HepG2 (cell line): ENCODE results near the gene FNDC3A. TPM values are rescaled to one million over a fixed set of nuclear protein-coding genes. Genes with fewer than 3 reads are reported as not detected.

Experiments used
- ATAC-seq: fragments of 200-7000 bp; cut with Tn5 transposase; 3 replicates; pipeline ENCODE4 v1.9.1; 2020; ENCODE audit warnings: mild to moderate bottlenecking, moderate library complexity
- BruUV-seq: library from RNA; stranded (reverse); fragments of 400-500 nt; replicated peaks from 2 replicates; lab custom pipeline; 2021; lab: Mats Ljungman, UMichigan
- CTCF ChIA-PET: fragments of 300-600 bp; formaldehyde crosslinking; extraction: SDS; loops from one replicate; lab custom pipeline; 2021; ENCODE audit warnings: low total read pairs, inconsistent platforms, low intra/inter-chr PET ratio; lab: Yijun Ruan, JAX
- POLR2A ChIA-PET: fragments of 350-600 bp; sonication (Branson Sonifier 250); formaldehyde crosslinking; loops from one replicate; lab custom pipeline; 2020; ENCODE audit warnings: antibody characterized with exemption, inconsistent platforms; lab: Yijun Ruan, JAX
- DNase-seq: peaks from one replicate; pipeline ENCODE4 v3.0.0-alpha.2; 2015; ENCODE audit warnings: low spot score
- FAIRE-seq: peaks from 3 replicates; lab custom pipeline; 2011; peaks lifted over from hg19 to GRCh38; lab: Jason Lieb, UNC
- H2AFZ ChIP-seq: one replicate; pipeline ENCODE4 v1.6.1; 2011; ENCODE audit warnings: low read length, inconsistent platforms
- H3K27ac ChIP-seq: fragments of 300-600 bp; 3 replicates; pipeline ENCODE4 v1.8.0; 2011; ENCODE audit warnings: mixed run types, mild to moderate bottlenecking, mixed read lengths, low read length, inconsistent platforms; ENCODE audit not compliant: insufficient read depth; ENCODE audit errors: extremely low read length
- H3K27me3 ChIP-seq, 2 experiments: fragments of 200-600 bp in 1 of 2; 2 replicates in 1 of 2; 3 replicates in 1 of 2; pipeline versions ENCODE4 v1.6.0 to v1.8.0; 2011; ENCODE audit warnings: low read length in 2 of 2, mild to moderate bottlenecking in 2 of 2, moderate library complexity in 2 of 2, inconsistent platforms in 1 of 2; ENCODE audit not compliant: insufficient read depth in 2 of 2, control insufficient read depth in 1 of 2
- H3K36me3 ChIP-seq, 2 experiments: fragments of 200-600 bp in 1 of 2; replicated peaks in 1 of 2; 2 replicates in 1 of 2; 3 replicates in 1 of 2; pipeline versions ENCODE4 v1.5.1 to v1.8.0; 2011; ENCODE audit warnings: low read length in 2 of 2, inconsistent platforms in 1 of 2; ENCODE audit not compliant: insufficient read depth in 2 of 2, control insufficient read depth in 1 of 2
- H3K4me1 ChIP-seq: 2 replicates; pipeline ENCODE4 v1.5.1; 2012; ENCODE audit warnings: low read length, inconsistent platforms; ENCODE audit not compliant: insufficient read depth
- H3K4me2 ChIP-seq: 2 replicates; pipeline ENCODE4 v1.6.0; 2011; ENCODE audit warnings: low read depth, low read length, inconsistent platforms
- H3K4me3 ChIP-seq, 3 experiments: fragments of 200-600 bp in 1 of 3; sonication (generic), shearing (Covaris generic) in 1 of 3; replicated peaks in 1 of 3; 2 replicates each; pipeline ENCODE4 v1.5.1; 2011 to 2016; ENCODE audit warnings: low read length in 3 of 3, inconsistent platforms in 2 of 3, low read depth in 2 of 3, mild to moderate bottlenecking in 2 of 3, control low read depth in 1 of 3, mixed read lengths in 1 of 3; ENCODE audit not compliant: insufficient read depth in 1 of 3
- H3K79me2 ChIP-seq: one replicate; pipeline ENCODE4 v1.6.1; 2011; ENCODE audit warnings: low read length, inconsistent platforms; ENCODE audit not compliant: insufficient read depth
- H3K9ac ChIP-seq: 2 replicates; pipeline ENCODE4 v1.6.0; 2011; ENCODE audit warnings: mild to moderate bottlenecking, low read depth, low read length, inconsistent platforms; ENCODE audit not compliant: insufficient read depth
- H3K9me3 ChIP-seq: 2 replicates; pipeline ENCODE4 v1.5.1; 2012; ENCODE audit warnings: mild to moderate bottlenecking, low read length
- H4K20me1 ChIP-seq: 2 replicates; pipeline ENCODE4 v1.6.0; 2011; ENCODE audit warnings: inconsistent platforms, mild to moderate bottlenecking, low read length, moderate library complexity; ENCODE audit not compliant: insufficient read depth
- DPF2 ChIP-seq: sonication (generic); formaldehyde crosslinking; IDR thresholded peaks from 2 replicates; pipeline ENCODE4 v1.4.0; 2020; ENCODE audit warnings: mild to moderate bottlenecking, low read depth, missing genetic modification reagents, borderline replicate concordance
- GTF3A ChIP-seq: sonication (generic); formaldehyde crosslinking; conservative IDR thresholded peaks from 2 replicates; pipeline ENCODE4 v1.4.0; 2020; ENCODE audit warnings: mild to moderate bottlenecking, missing genetic modification reagents
- HNRNPL ChIP-seq: fragments of 200-400 bp; formaldehyde crosslinking; IDR thresholded peaks from 2 replicates; pipeline ENCODE4 v1.6.1; 2017; ENCODE audit warnings: mild to moderate bottlenecking, low read depth, low read length
- PHF8 ChIP-seq: sonication (generic); formaldehyde crosslinking; IDR thresholded peaks from 2 replicates; pipeline ENCODE4 v1.5.0; 2020; ENCODE audit warnings: missing genetic modification reagents
- ZKSCAN5 ChIP-seq: sonication (generic); formaldehyde crosslinking; IDR thresholded peaks from 2 replicates; pipeline ENCODE4 v1.5.1; 2020; ENCODE audit warnings: mild to moderate bottlenecking, missing genetic modification reagents
- ZNF121 ChIP-seq: sonication (generic); formaldehyde crosslinking; IDR thresholded peaks from 2 replicates; pipeline ENCODE4 v1.5.0; 2020; ENCODE audit warnings: mild to moderate bottlenecking, missing genetic modification reagents
- WGBS: methylation state at CpG from one replicate; pipeline ENCODE4 v1.1.6; 2017; ENCODE audit warnings: low lambda C conversion rate; 5-methylcytosine and 5-hydroxymethylcytosine counted together
- in situ Hi-C: cut with HindIII; loops from 2 replicates; pipeline ENCODE4 v1.10.0; 2017; ENCODE audit warnings: low pct_unique_long_range_greater_than_20kb; ENCODE audit not compliant: extremely low pct_ligation_motif_present
- intact Hi-C: fragments of 100-400 bp; cut with micrococcal nuclease; formaldehyde crosslinking; loops from one replicate; pipeline ENCODE4 v1.10.0; 2022; ENCODE audit not compliant: unreplicated experiment
- polyA plus RNA-seq, 8 experiments: library from polyadenylated mRNA; depleted of rRNA in 3 of 8; stranded (reverse) in 7 of 8; unstranded in 1 of 8; fragments of >200 nt; fragmentation: Illumina TruSeq in 4 of 8; extraction: Trizol in 4 of 8; gene quantifications; 2 replicates each; pipeline versions ENCODE4 v1.2.1 to v1.2.3, GENCODE V29; 2011 to 2016; ENCODE audit warnings: low read depth in 4 of 8, missing spikeins in 1 of 8, mixed read lengths in 1 of 8; ENCODE audit not compliant: insufficient read depth in 1 of 8
- total RNA-seq, 5 experiments: library from RNA; depleted of rRNA; stranded (reverse); fragments of >200 nt; fragmentation: Illumina TruSeq; extraction: Trizol; gene quantifications; 2 replicates each; pipeline ENCODE4 v1.2.3, GENCODE V29; 2016; ENCODE audit warnings: low read depth in 1 of 5
- TF ChIP-seq, protein P1 (sequence below), 2 experiments: fragments of 450-650 bp in 1 of 2; sonication (generic) in 1 of 2; formaldehyde crosslinking in 1 of 2; IDR thresholded peaks; 2 replicates each; pipeline versions ENCODE4 v1.6.1 to v1.8.0; 2016 to 2022; ENCODE audit warnings: antibody characterized with exemption in 1 of 2, mild to moderate bottlenecking in 1 of 2, missing genetic modification reagents in 1 of 2
- TF ChIP-seq, protein P2 (sequence below): IDR thresholded peaks from 2 replicates; pipeline ENCODE4 v1.4.0; 2020; ENCODE audit warnings: mild to moderate bottlenecking, missing genetic modification reagents
- TF ChIP-seq, protein P3 (sequence below): sonication (generic); formaldehyde crosslinking; IDR thresholded peaks from 2 replicates; pipeline ENCODE4 v1.8.0; 2022; ENCODE audit warnings: missing genetic modification reagents, mild to moderate bottlenecking, inconsistent platforms, borderline replicate concordance

The FNDC3A gene
- total and polyA plus RNA-seq, 2 of the 13 experiments (the other 11 are each of a cell fraction or from before 2014, with no cell fraction given), result 36.7 to 39.3 TPM

DNA sequence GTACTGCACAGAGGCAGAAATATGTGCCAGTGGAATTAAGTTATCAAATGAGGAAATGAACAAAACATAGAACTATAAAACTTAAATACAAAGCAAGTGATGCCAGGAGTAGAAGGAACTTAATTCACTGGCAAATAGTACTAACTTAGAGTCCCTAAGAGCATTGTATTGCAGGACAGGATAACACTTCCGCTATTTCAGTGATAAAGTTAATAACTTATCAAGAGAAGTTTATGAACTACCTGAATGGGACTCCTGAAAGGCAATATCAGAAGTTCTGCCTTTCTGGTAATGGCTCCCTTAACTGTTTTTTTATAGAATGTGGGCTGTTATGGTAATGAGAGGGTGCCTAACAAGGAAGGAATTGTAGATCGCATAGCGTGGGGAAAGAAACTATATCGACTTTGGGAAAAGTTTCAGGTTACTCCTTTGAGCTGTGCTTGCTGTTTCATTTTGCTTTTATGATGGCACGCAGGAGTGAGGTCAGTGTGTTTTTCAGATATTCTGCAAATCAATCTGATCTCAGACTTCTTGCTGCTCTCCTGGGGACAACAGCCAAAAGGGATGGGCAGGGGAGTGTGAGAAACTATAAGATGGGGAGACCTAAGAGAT, 149.1 kb downstream of the FNDC3A start:
- 98% methylated on average over 5 of the region's 5 CpGs for WGBS
- Histone ChIP-seq H3K4me2 (no peak overlapping the region), H3K4me3 (no peak overlapping the region), H3K9me3 (no peaks in the 10 kb centered on the region), H3K27ac (no peak overlapping the region), H3K36me3 (peaks cover 2 to 12% of the 10 kb centered on the region in 2 experiments; a peak in 3 of 5 replicates), H4K20me1 (no peaks in the 10 kb centered on the region), H2AFZ (no peak overlapping the region), H3K9ac (no peak overlapping the region), H3K79me2 (peaks cover 12% of the 10 kb centered on the region), H3K27me3 (no peaks in the 10 kb centered on the region), H3K4me1 (peaks cover 15% of the 10 kb centered on the region)
- DNase-seq (no peak), FAIRE-seq (no peak), ATAC-seq (no peak)
- TF ChIP-seq ZNF121 (CRISPR knock-in tag) (no peak), GTF3A (CRISPR knock-in tag) (no peak), HNRNPL (no peak), PHF8 (CRISPR knock-in tag) (no peak), DPF2 (CRISPR knock-in tag) (no peak), ZKSCAN5 (CRISPR knock-in tag) (no peak)
- TF ChIP-seq, protein P1, sequence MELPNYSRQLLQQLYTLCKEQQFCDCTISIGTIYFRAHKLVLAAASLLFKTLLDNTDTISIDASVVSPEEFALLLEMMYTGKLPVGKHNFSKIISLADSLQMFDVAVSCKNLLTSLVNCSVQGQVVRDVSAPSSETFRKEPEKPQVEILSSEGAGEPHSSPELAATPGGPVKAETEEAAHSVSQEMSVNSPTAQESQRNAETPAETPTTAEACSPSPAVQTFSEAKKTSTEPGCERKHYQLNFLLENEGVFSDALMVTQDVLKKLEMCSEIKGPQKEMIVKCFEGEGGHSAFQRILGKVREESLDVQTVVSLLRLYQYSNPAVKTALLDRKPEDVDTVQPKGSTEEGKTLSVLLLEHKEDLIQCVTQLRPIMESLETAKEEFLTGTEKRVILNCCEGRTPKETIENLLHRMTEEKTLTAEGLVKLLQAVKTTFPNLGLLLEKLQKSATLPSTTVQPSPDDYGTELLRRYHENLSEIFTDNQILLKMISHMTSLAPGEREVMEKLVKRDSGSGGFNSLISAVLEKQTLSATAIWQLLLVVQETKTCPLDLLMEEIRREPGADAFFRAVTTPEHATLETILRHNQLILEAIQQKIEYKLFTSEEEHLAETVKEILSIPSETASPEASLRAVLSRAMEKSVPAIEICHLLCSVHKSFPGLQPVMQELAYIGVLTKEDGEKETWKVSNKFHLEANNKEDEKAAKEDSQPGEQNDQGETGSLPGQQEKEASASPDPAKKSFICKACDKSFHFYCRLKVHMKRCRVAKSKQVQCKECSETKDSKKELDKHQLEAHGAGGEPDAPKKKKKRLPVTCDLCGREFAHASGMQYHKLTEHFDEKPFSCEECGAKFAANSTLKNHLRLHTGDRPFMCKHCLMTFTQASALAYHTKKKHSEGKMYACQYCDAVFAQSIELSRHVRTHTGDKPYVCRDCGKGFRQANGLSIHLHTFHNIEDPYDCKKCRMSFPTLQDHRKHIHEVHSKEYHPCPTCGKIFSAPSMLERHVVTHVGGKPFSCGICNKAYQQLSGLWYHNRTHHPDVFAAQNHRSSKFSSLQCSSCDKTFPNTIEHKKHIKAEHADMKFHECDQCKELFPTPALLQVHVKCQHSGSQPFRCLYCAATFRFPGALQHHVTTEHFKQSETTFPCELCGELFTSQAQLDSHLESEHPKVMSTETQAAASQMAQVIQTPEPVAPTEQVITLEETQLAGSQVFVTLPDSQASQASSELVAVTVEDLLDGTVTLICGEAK (IDR thresholded peaks at IDR 0.05), result no peak
- TF ChIP-seq, protein P1 (CRISPR knock-in tag; IDR thresholded peaks at IDR 0.05), result no peak
- TF ChIP-seq, protein P2, sequence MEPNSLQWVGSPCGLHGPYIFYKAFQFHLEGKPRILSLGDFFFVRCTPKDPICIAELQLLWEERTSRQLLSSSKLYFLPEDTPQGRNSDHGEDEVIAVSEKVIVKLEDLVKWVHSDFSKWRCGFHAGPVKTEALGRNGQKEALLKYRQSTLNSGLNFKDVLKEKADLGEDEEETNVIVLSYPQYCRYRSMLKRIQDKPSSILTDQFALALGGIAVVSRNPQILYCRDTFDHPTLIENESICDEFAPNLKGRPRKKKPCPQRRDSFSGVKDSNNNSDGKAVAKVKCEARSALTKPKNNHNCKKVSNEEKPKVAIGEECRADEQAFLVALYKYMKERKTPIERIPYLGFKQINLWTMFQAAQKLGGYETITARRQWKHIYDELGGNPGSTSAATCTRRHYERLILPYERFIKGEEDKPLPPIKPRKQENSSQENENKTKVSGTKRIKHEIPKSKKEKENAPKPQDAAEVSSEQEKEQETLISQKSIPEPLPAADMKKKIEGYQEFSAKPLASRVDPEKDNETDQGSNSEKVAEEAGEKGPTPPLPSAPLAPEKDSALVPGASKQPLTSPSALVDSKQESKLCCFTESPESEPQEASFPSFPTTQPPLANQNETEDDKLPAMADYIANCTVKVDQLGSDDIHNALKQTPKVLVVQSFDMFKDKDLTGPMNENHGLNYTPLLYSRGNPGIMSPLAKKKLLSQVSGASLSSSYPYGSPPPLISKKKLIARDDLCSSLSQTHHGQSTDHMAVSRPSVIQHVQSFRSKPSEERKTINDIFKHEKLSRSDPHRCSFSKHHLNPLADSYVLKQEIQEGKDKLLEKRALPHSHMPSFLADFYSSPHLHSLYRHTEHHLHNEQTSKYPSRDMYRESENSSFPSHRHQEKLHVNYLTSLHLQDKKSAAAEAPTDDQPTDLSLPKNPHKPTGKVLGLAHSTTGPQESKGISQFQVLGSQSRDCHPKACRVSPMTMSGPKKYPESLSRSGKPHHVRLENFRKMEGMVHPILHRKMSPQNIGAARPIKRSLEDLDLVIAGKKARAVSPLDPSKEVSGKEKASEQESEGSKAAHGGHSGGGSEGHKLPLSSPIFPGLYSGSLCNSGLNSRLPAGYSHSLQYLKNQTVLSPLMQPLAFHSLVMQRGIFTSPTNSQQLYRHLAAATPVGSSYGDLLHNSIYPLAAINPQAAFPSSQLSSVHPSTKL (CRISPR knock-in tag), result no peak
- TF ChIP-seq, protein P3, sequence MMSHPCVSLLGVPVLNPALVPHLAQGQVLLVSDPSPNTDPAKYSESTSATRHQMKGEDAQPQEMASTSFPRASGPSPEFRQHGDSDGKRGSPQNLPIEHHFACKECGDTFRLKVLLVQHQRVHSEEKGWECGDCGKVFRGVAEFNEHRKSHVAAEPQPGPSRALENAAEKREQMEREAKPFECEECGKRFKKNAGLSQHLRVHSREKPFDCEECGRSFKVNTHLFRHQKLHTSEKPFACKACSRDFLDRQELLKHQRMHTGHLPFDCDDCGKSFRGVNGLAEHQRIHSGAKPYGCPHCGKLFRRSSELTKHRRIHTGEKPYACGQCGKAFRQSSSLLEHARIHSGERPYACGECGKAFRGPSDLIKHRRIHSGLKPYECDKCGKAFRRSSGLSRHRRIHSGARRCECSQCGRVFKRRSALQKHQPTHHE (CRISPR knock-in tag), result no peak
- ChIA-PET CTCF (no interaction called here), POLR2A (no interaction called here)
- in situ Hi-C loops (no loop called here), intact Hi-C loops (no loop called here)
- no TSS peak for BruUV-seq
